ENCODE results near the gene ZNF628.

Gene ZNF628

GRCh38 chr19:55493052-55493644 is 16.7 kb downstream of the ZNF628 start:
- no peak for ATAC-seq
- TF ChIP-seq ZNF8 (CRISPR knock-in tag; IDR thresholded peaks at IDR 0.05) (no peak), CSRNP3 (CRISPR knock-in tag; IDR thresholded peaks at IDR 0.05) (no peak), ZNF70 (CRISPR knock-in tag; IDR thresholded peaks at IDR 0.05) (no peak), SNAI2 (CRISPR knock-in tag; IDR thresholded peaks at IDR 0.05) (no peak), CSDC2 (CRISPR knock-in tag; IDR thresholded peaks at IDR 0.05) (no peak), ZNF565 (CRISPR knock-in tag; conservative IDR thresholded peaks at IDR 0.05; ENCODE audit: low read depth) (no peak), ISL1 (CRISPR knock-in tag; IDR thresholded peaks at IDR 0.05) (no peak), ZFP3 (CRISPR knock-in tag; IDR thresholded peaks at IDR 0.05) (no peak), TOX (CRISPR knock-in tag; IDR thresholded peaks at IDR 0.05; ENCODE audit: borderline replicate concordance) (no peak), POU6F1 (CRISPR knock-in tag; IDR thresholded peaks at IDR 0.05; ENCODE audit: borderline replicate concordance, low read depth) (no peak), CREB5 (CRISPR knock-in tag; IDR thresholded peaks at IDR 0.05; ENCODE audit: low read depth) (no peak), ESRRG (CRISPR knock-in tag; IDR thresholded peaks at IDR 0.05) (no peak), ZC3H10 (CRISPR knock-in tag; IDR thresholded peaks at IDR 0.05) (no peak), OSR1 (CRISPR knock-in tag; IDR thresholded peaks at IDR 0.05) (no peak), ARNTL (CRISPR knock-in tag; IDR thresholded peaks at IDR 0.05; ENCODE audit: borderline replicate concordance, low read depth) (no peak), TCF4 (CRISPR knock-in tag; IDR thresholded peaks at IDR 0.05; ENCODE audit: borderline replicate concordance) (no peak), PATZ1 (CRISPR knock-in tag; IDR thresholded peaks at IDR 0.05; ENCODE audit: borderline replicate concordance) (no peak), GLIS3 (CRISPR knock-in tag; IDR thresholded peaks at IDR 0.05) (no peak), TSHZ2 (CRISPR knock-in tag; IDR thresholded peaks at IDR 0.05) (no peak), RARB (CRISPR knock-in tag; IDR thresholded peaks at IDR 0.05) (no peak)

GRCh38 chr19:55493645-55494171 is 17.3 kb downstream of the ZNF628 start:
- TF ChIP-seq CSDC2 (CRISPR knock-in tag; IDR thresholded peaks at IDR 0.05) (no peak), TOX (CRISPR knock-in tag; IDR thresholded peaks at IDR 0.05; ENCODE audit: borderline replicate concordance) (no peak), TCF4 (CRISPR knock-in tag; IDR thresholded peaks at IDR 0.05; ENCODE audit: borderline replicate concordance) (no peak), TSHZ2 (CRISPR knock-in tag; IDR thresholded peaks at IDR 0.05) (no peak), RARB (CRISPR knock-in tag; IDR thresholded peaks at IDR 0.05) (no peak), ZNF70 (CRISPR knock-in tag; IDR thresholded peaks at IDR 0.05) (no peak), ESRRG (CRISPR knock-in tag; IDR thresholded peaks at IDR 0.05) (no peak), SNAI2 (CRISPR knock-in tag; IDR thresholded peaks at IDR 0.05) (no peak), ZNF8 (CRISPR knock-in tag; IDR thresholded peaks at IDR 0.05) (no peak), OSR1 (CRISPR knock-in tag; IDR thresholded peaks at IDR 0.05) (no peak), ZFP3 (CRISPR knock-in tag; IDR thresholded peaks at IDR 0.05) (no peak), BACH2 (CRISPR knock-in tag; IDR thresholded peaks at IDR 0.05; ENCODE audit: borderline replicate concordance) (no peak), CREB5 (CRISPR knock-in tag; IDR thresholded peaks at IDR 0.05; ENCODE audit: low read depth) (no peak), PPARA (CRISPR knock-in tag; IDR thresholded peaks at IDR 0.05; ENCODE audit: borderline replicate concordance) (no peak), GLIS3 (CRISPR knock-in tag; IDR thresholded peaks at IDR 0.05) (no peak), CSRNP3 (CRISPR knock-in tag; IDR thresholded peaks at IDR 0.05) (no peak), ARNTL (CRISPR knock-in tag; IDR thresholded peaks at IDR 0.05; ENCODE audit: borderline replicate concordance, low read depth) (no peak), ZC3H10 (CRISPR knock-in tag; IDR thresholded peaks at IDR 0.05) (no peak)
- ATAC-seq, result no peak

Data from SK-N-SH treated with all-trans-retinoic acid at 6 μM for 48 hours (cell line).